HG02642 (cell line): Measurements from ENCODE around the gene DPEP1.
"Not testable (repeated sequence)": the region's sequence is repeated elsewhere in the genome, so short reads cannot be mapped to it uniquely, and the experiment has no call there.

Experiments
- ATAC-seq: cut with Tn5 transposase; IDR thresholded peaks from one replicate; pipeline ENCODE4 v1.9.1; 2021; ENCODE audit warnings: mild to moderate bottlenecking; ENCODE audit not compliant: unreplicated experiment, poor library complexity

The DPEP1 gene

DNA sequence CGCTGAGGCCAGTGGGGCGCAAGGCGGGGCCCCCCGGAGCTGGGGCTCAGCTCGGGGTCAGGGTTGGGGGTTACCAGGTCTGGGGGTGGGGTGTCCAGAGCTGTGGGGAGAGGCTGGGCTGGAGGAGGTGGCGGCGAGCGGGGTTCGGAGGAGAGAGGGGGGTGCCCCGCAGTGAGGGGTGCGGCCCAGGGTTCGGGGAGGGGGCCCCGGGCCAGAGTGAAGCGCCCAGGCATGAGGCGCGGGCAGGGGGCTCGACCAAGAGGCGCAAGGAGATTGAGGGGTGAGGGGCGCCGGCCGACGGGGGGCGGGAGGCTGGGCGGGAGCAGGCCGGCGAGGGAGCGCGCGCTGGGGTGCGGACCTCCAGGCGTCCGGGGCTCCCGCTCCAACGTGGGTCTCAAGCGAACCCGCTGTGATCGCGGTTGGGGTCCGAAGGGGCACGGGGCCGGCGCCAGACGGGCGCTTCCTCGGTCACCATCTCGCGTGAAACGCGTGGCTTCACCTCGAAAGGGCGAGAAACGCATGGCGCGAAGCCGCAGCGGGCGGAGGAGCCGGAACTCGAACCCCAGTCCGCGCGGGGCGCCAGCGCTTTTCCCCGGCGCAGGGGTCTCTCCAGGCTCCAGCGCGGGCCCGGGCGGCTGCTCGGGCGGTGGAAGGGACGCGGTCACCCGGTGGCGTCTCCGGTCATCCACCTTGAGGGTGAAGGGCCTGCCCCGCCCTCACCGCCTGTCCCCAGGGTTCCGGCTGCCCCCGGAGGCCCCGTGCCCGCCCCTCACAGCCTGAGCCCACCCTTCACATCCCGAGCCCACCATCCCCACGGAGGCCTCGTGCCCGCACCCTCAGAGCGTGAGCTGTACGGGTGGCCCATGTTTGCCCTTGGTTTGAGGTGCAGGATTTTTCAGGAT, 37.0 kb upstream of the DPEP1 start:
- no peak for ATAC-seq

DNA sequence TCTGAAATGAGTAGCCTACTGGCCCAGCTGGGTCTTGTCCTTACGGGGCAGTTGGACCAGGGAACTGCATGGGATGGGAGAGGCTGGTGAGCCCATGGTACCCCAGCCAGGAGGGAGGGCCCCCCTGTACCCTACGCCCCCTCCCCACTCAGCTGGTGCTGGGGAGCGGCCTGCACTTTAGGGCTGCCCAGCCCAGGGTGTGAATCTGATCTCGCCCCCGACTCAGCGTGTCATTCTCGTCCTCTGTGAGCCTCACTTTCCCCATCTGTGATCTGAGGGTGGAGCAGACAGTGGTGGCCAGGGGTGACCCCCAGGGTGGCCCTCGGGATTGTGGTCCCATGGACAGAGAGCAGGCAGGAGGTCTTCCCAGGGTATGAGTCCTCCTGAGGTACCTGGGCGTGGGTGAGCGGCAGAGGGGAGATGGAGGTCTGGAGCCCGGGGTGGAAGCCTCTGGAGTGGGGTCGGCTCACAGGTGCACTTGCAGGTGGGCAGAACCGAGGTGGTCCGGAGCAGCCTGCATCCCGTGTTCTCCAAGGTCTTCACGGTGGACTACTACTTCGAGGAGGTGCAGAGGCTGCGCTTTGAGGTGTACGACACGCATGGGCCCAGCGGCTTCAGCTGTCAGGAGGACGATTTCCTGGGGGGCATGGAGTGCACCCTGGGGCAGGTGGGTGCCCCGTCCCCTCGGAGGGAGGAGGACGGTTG, 36.2 kb upstream of the DPEP1 start:
- ATAC-seq: no peak

DNA sequence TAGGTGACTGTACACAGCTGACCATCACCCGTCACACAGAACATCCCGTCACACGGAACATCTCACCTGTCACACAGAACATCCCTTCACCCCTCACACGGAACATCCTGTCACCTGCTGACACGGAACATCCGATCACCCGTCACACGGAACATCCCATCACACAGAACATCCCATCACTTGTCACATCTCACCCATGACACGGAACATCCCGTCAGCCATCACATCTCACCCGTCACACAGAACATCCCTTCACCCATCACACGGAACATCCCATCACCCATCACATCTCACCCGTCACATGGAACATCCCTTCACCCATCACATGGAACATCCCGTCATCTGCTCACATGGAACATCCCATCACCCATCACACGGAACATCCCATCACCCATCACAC, 34.1 kb upstream of the DPEP1 start:
- ATAC-seq: no peak

DNA sequence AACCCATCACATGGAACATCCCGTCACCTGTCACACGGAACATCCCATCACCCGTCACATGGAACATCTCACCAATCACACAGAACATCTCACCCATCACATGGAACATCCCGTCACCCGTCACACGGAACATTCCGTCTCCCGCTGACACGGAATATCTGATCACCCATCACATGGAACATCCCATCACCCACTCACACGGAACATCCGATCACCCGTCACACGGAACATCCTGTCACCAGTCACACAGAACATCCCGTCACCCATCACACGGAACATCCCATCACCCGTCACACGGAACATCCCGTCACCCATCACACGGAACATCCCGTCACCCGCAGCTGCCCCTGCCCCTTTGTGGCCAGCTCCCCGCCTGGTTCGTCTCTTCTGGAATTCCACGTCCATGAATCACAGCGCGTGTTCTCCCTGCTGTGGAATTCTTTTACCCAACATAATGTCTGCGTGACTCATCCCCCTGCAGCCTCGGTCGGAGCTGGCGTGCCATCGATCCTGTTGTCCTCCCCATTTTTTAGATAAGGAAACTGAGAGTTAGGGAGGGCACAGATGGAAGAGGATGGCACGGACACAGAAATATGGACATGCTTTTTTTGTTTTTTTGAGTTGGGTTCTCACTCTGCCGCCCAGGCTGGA, 32.3 kb upstream of the DPEP1 start:
- no peak for ATAC-seq

DNA sequence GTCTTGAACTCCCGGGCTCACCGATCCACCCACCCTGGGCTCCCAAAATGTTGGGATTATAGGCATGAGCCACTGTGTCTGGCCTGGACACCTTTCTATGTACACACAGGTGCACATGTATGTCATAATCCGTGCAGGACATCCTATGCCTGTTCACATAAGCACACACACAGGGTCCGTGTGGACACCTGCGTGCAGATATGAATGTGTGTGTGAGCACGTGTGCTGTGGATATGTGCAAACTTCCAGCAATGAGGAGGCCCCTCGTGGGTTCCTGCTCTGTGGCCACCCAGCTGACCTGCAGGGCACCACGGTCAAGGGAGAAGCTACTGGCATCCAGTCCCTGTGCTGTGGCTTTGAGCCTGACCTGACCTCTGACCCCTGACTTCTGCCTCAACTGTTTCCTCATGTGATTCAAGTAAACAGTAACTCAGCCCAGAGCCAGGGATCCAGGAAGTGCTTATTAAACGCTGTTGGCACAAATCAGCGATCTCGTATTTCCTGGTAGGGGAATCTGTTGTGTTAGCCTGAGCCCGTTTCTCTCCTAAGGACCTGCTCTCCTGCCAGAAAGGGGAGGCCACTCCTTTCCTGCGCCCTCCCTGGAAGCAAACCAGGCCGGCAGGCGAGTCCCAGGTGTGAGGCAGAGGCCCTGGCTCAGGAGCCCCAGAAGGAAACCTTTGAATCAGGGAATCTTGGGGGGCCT, 31.4 kb upstream of the DPEP1 start:
- ATAC-seq: no peak

DNA sequence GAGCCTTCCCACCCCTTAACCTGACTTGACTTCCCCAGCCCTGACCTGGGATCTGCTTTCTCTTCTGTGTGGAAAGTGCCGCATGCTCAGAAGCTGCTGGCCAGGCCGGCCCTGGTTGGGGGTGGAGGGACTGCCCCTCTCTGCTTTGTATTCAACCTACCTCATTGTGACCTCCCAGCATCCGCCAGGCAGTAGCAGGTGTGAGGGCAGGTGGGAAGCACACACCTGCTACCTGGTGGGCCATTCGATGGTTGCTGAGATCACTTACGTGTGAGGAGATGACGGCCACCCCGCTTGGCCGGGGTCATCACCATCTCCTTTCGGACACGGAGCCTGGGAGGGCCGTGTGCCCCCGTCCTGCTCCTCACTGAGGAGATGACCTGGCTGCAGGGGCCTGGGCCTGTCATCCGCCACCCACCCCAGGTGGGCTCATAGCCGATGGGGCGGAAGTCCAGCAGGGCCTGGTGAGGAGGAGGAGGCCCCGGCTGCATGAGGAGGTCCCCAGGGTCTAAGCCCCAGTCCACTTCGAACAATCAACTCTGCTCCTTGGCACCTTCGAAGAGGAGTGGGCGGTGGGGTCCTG, 30.7 kb upstream of the DPEP1 start:
- no peak for ATAC-seq

DNA sequence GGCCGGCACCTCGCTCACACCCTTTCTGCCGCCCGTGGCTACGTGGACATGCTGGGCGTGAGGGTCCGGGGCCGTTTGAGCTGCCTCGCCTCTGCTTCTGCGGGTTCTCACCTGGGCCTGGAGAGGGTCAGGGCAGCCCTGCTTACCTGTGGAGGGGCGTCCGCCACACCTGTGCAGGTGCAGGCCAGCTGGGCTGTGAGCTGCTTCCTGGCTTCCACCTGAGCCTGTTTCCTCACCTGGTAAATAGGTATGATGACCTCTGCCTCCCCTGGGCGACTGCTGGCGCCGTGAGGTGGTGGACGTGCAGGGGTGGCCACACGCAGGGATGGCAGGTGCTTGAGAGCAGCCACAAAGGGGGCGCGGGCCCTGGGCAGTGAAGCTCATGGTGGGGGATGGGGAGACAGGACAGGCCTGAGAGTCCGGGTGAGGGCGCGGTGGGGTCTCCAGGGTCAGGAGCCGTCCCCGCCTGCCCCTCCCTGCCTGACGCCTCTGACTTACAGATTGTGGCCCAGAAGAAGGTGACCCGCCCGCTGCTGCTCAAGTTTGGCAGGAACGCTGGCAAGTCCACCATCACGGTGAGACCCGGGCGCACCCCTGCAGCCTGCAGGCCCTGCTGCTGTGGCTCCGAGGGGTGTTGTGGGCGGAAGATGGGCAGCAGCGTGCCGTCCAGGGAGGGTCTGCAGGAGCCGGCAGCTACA, 30.1 kb upstream of the DPEP1 start:
- ATAC-seq: no peak

DNA sequence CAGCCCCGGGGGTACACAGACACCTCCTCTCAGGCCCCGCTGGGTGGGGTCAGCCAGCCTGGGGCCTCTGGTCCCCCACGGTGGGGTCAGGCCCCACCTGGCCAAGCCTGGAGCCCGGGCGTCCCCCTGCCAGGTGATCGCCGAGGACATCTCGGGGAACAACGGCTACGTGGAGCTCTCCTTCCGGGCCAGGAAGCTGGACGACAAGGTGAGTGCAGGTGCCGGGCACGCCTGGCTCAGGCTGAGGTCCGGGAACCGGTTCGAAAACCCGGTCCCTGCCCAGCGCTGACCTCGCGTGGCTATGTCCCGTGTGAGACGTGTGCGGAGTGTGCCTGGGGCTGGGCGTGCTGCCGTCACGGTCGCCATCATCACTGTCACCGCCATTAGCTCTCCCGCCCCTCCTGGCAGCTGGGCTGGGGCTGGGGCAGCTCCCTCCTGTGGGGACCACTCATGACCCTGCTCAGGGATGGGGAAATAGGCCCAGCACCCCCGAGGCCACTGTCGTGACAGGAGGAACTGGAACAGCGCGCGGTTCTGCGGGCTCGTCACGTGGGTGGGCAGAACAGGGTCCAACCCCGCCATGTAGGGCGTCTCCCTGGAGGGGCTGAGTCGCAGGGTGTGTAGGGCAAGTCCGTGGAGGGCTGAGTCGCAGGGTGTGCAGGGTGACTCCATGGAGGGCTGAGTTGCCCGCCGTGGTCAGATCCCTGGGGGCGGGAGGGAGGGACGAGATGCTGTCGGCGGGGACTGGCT, 29.4 kb upstream of the DPEP1 start:
- no peak for ATAC-seq

DNA sequence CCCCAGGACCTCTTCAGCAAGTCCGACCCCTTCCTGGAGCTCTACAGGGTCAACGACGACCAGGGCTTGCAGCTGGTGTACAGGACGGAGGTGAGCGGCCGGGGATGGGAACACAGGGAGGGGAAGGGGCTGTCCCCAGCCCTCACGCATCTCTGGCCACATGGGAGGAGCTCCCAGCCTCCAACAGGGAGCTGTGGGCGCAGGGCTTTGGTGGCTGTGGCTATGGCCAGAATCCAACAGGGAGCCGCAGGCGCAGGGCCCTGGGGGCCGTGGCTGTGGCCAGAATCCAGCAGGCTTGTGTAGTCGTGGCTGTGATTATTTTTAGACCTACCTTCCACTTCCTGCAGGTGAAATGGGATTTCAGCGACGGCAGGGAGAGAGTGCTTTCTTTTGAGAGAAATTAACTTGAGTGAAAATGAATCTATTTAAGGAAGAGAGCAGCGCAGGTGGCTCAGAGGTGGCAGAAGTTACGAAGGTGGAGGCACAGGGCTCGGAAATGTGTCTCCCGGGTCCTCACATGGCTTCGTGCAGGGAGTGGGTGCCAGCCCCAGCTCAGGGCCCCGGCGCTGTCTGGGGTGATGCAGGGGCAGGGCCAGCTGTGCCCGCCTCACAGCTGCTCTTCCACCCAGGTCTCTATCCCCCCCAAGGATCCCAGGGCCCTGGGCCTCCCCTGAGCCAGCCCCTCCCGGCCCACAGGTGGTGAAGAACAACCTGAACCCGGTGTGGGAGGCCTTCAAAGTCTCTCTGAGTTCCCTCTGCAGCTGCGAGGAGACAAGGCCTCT, 28.5 kb upstream of the DPEP1 start:
- no peak for ATAC-seq

DNA sequence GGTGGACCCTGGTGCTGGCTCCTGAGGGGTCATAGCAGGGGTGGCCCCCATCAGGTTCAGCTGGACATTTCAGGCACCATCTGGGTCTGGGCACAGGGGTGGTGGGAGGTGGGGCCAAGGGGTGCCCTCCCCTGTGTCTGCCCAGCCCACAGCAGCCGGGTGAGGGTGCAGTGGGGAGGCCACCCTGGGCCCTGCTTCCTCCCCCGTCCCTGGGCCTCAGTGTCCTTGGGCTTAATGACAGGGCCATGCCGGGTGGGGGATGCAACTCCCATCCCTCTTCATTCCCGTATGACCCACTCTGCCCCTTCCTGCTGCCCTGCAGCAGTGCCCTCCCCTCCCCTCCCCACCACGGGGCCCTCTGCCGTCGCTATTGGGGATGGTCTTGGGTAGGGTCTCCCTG, 27.2 kb upstream of the DPEP1 start:
- ATAC-seq: no peak

DNA sequence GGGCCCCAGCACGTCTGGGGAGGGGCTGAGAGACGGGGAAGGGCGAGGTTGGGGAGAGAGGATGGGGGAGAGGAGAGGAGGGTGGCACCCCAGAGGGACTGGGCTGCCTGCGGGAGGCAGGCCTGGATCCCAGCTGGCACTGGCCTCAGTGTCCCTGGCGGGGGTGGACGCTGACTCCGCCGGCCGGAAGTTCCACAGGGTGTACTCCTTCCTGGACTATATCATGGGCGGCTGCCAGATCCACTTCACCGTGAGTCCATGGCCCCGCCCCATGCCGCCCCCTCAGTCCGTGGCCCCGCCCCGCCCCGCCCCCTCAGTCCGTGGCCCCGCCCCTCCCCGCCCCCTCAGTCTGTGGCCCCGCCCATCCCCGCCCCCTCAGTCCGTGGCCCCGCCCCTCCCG, 26.6 kb upstream of the DPEP1 start:
- no peak for ATAC-seq

DNA sequence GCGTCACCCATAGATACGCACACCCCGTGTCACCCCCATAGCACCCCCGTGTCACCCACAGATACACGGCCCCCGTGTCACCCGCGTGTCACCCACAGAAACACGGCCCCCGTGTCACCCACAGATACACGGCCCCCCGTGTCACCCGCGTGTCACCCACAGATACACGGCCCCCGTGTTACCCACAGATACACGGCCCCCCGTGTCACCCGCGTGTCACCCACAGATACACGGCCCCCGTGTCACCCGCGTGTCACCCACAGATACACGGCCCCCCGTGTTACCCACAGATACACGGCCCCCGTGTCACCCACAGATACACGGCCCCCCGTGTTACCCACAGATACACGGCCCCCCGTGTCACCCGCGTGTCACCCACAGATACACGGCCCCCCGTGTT, 25.8 kb upstream of the DPEP1 start:
- ATAC-seq: not testable (repeated sequence)

DNA sequence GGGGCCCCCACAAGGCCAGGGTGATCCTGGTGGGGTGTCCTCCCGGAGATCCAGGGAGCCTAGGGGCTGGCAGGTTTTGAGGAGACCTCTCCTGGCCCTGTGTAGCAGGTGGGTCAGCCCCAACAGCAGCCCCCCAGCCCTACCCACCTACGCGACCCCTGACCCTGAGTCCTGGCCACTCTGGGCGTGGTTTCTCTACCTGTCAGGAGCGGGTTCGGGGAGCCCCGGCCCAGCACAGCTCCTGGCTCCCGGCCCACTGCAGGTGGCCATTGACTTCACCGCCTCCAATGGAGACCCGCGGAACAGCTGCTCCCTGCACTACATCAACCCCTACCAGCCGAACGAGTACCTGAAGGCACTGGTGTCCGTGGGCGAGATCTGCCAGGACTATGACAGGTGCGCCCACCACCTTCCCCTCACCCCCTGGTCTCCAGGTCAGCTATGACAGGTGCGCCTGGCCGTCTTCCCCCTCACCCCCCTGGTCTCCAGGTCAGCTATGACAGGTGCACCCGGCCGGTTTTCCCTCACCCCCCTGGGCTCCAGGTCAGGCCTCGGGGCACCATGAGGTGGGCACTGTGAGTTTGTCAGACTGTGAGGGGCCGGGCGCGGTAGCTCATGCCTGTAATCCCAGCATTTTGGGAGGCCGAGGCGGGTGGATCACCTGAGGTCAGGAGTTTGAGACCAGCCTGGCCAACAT, 24.9 kb upstream of the DPEP1 start:
- ATAC-seq: no peak

DNA sequence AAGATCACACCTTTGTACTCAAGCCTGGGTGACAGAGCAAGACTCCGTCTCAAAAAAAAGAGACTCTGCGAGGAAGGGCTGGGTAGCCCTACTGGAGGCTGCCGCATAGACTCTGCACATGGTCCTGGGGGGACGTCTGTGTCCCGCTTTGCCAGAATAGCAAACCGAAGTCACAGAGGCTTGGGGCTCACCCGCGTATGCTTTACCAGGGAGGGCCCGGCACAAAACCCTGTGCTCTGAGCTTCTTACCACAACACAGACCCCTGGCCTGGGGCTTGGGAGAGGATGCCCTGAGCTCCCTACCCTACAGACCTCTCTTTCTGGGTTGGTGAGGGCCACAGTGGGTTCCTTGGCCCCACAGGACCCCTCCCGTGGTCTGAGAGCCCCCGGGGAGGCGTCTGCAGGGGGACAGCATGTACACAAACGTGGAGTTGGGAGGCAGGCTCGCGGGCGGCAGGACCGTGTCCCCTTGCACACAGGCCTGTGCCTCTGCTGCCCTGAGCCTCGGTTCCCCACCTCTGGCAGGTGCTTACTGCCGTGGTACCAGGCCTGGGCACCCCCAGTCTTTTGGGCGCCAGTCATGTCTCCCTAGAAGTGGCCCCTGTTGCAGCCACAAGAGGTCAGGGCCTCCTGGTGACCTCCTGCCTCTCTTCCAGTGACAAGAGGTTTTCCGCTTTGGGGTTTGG, 24.1 kb upstream of the DPEP1 start:
- ATAC-seq: no peak

DNA sequence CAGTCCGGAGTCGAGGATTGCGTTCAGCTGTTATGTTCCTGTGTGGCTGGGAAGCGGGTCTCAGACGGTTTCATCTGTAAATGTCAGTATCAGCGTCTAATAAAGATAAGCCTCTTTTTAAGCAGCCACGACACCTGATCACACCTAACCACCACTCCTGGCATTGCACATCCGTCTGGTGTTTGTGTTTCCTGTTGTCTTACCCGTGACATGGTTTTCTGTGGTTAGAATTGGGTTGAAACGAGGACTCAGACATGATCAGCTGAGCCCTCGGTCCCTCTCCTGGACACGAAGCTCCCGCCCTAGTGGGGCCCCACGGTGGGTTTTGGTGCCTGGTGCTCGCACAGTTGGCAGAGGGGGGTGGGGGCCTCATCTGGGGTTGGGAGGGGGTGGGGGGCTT, 19.6 kb upstream of the DPEP1 start:
- ATAC-seq: no peak

DNA sequence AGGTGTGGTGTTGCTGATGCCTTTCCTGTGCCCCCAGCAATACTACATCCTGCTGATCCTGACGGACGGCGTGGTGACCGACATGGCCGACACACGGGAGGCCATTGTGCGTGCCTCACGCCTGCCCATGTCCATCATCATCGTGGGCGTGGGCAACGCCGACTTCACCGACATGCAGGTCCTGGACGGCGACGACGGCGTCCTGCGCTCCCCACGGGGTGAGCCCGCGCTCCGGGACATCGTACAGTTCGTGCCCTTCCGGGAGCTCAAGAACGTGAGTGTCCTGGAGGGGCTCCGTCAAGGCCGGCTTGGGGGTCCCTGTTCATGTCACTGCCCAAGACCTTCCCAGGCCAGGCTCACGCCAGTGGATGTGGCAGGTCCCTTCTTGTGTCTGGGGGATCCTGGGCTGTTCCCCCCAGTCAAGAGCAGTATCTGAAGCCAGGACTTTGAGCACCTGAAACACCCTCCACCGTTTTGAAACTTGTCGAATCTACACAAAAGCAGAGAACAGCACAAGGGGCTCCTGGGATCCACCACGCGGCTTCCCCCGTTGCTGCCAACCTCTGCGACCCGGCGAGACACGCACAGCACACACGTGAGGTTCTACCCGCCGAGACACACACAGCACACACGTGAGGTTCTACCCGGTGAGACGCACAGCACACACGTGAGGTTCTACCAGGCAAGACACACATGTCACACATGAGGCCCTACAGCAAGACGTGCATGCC, 17.9 kb upstream of the DPEP1 start:
- ATAC-seq: no peak
